ENCODE data around the gene PRR19. TPM values are rescaled to one million over a fixed set of nuclear protein-coding genes. Genes with fewer than 3 reads are reported as not detected.

PRR19 gene
- total and polyA plus RNA-seq, 4 donors, result 0.27 to 0.43 (median 0.42) TPM; not detected in 1

GRCh38 chr19:42297039-42297438, 4.9 kb upstream of the PRR19 start:
- peaks cover 12 to 29% (median 16%) of the 10 kb centered on the region in 4 donors for H3K36me3 ChIP-seq (ENCODE audit: control insufficient read depth in 4 of 4, insufficient read depth in 3 of 4, low read depth in 1 of 4, low read length in 3 of 4)
- WGBS, result 95% methylated on average over 15 of the region's 15 CpGs

GRCh38 chr19:42303101-42303464, 1.2 kb downstream of the PRR19 start:
- peak overlapping the region in 1 of 3 donors; percentile 61 for H3K4me3 ChIP-seq (ENCODE audit: low read depth in 1 of 3, low read length in 3 of 3)
- peaks cover 2 to 19% (median 7%) of the 10 kb centered on the region in 4 donors for H3K4me1 ChIP-seq (ENCODE audit: control insufficient read depth in 4 of 4, insufficient read depth in 4 of 4, low read length in 3 of 4)
- no peaks in the 10 kb centered on the region for H3K27me3 ChIP-seq (ENCODE audit: control insufficient read depth in 4 of 4, insufficient read depth in 4 of 4, low read length in 3 of 4)
- H3K36me3 ChIP-seq (ENCODE audit: control insufficient read depth in 4 of 4, insufficient read depth in 3 of 4, low read depth in 1 of 4, low read length in 3 of 4), result no peaks in the 10 kb centered on the region
- WGBS, result 87% methylated on average over 11 of the region's 11 CpGs
- no peak overlapping the region for H3K27ac ChIP-seq (ENCODE audit: low read depth in 1 of 2, low read length in 2 of 2)
- no peak for TF ChIP-seq NR2F2 (IDR thresholded peaks at IDR 0.05)
- no peak for TF ChIP-seq FOXA1 (IDR thresholded peaks at IDR 0.05)
- TF ChIP-seq REST (IDR thresholded peaks at IDR 0.05), result no peak
- TF ChIP-seq RXRA (IDR thresholded peaks at IDR 0.05), result no peak
- TF ChIP-seq MAX (IDR thresholded peaks at IDR 0.05), result no peak
- TF ChIP-seq HNF4A (conservative IDR thresholded peaks at IDR 0.05), result no peak
- TF ChIP-seq HNF4G (IDR thresholded peaks at IDR 0.05), result no peak
- TF ChIP-seq EGR1 (IDR thresholded peaks at IDR 0.05; ENCODE audit: low read depth in 2 of 2), result no peak
- TF ChIP-seq JUND (IDR thresholded peaks at IDR 0.05), result no peak
- no peak for TF ChIP-seq FOXA2 (IDR thresholded peaks at IDR 0.05)
- no peak for TF ChIP-seq RAD21 (IDR thresholded peaks at IDR 0.05)
- TF ChIP-seq GABPA (IDR thresholded peaks at IDR 0.05 in 1 of 2, conservative IDR thresholded peaks at IDR 0.05 in 1 of 2), result no peak
- no peak for TF ChIP-seq TAF1 (conservative IDR thresholded peaks at IDR 0.05)
- no peak for TF ChIP-seq CTCF (IDR thresholded peaks at IDR 0.05; ENCODE audit: low read depth, low read length, missing input control)
- no peak for TF ChIP-seq ATF3 (IDR thresholded peaks at IDR 0.05)
- TF ChIP-seq YY1 (IDR thresholded peaks at IDR 0.05), result no peak
- no peak for TF ChIP-seq SP1 (IDR thresholded peaks at IDR 0.05)
- TF ChIP-seq ZBTB33 (IDR thresholded peaks at IDR 0.05), result no peak
- H3K9me3 ChIP-seq (ENCODE audit: control insufficient read depth in 4 of 4, low read length in 3 of 4), result no peaks in the 10 kb centered on the region
- DNase-seq (ENCODE audit: low spot score), result no peak
- H3K9ac ChIP-seq (ENCODE audit: low read depth in 1 of 2, low read length in 2 of 2), result no peak overlapping the region

More at GRCh38 chr19:42297039-42297438, 4.9 kb upstream of the PRR19 start:
- Histone ChIP-seq H3K4me1 (ENCODE audit: control insufficient read depth in 4 of 4, insufficient read depth in 4 of 4, low read length in 3 of 4) (peaks cover 0 to 13% (median 5%) of the 10 kb centered on the region in 4 donors), H3K27me3 (ENCODE audit: control insufficient read depth in 4 of 4, insufficient read depth in 4 of 4, low read length in 3 of 4) (no peaks in the 10 kb centered on the region), H3K4me3 (ENCODE audit: low read depth in 1 of 3, low read length in 3 of 3) (no peak overlapping the region), H3K9me3 (ENCODE audit: control insufficient read depth in 4 of 4, low read length in 3 of 4) (no peaks in the 10 kb centered on the region), H3K27ac (ENCODE audit: low read depth in 1 of 2, low read length in 2 of 2) (no peak overlapping the region), H3K9ac (ENCODE audit: low read depth in 1 of 2, low read length in 2 of 2) (no peak overlapping the region)
- TF ChIP-seq RXRA (IDR thresholded peaks at IDR 0.05), result no peak
- no peak for TF ChIP-seq NR2F2 (IDR thresholded peaks at IDR 0.05)
- no peak for TF ChIP-seq HNF4A (conservative IDR thresholded peaks at IDR 0.05)
- TF ChIP-seq JUND (IDR thresholded peaks at IDR 0.05), result no peak
- TF ChIP-seq RAD21 (IDR thresholded peaks at IDR 0.05), result no peak
- no peak for TF ChIP-seq SP1 (IDR thresholded peaks at IDR 0.05)
- TF ChIP-seq HNF4G (IDR thresholded peaks at IDR 0.05), result no peak
- no peak for TF ChIP-seq FOXA1 (IDR thresholded peaks at IDR 0.05)
- no peak for DNase-seq (ENCODE audit: low spot score)
